SK-N-MC (cell line): ENCODE data around the gene SPATS2L.

Experiments
- EZH2 ChIP-seq: fragments of 200-600 bp; sonication (generic); IDR thresholded peaks from one replicate; pipeline ENCODE4 v1.6.1; 2017; ENCODE audit warnings: antibody characterized with exemption
- FOXP2 ChIP-seq: optimal IDR thresholded peaks from 2 replicates; pipeline ENCODE3; 2011; ENCODE audit warnings: mild to moderate bottlenecking, moderate library complexity; ENCODE audit not compliant: insufficient read depth; ENCODE audit errors: extremely low read length, control extremely low read depth
- POLR2AphosphoS5 ChIP-seq: IDR thresholded peaks from 2 replicates; pipeline ENCODE4 v1.6.1; 2012; ENCODE audit warnings: mild to moderate bottlenecking, low read depth, low read length, borderline replicate concordance

GRCh38 chr2:200320344-200320743, 13.9 kb downstream of the SPATS2L start:
- no peak for TF ChIP-seq POLR2AphosphoS5
- no peak for TF ChIP-seq EZH2
- no peak for TF ChIP-seq FOXP2
